Measurements from ENCODE around the gene INPP4A.

INPP4A gene

GRCh38 chr2:98580656-98581284 is 136.1 kb downstream of the INPP4A start:
- Histone ChIP-seq H3K4me1 (ENCODE audit: control insufficient read depth, insufficient read depth, low read length) (no peaks in the 10 kb centered on the region), H3K9me3 (ENCODE audit: control insufficient read depth, insufficient read depth, low read depth, low read length) (no peaks in the 10 kb centered on the region), H3K27ac (ENCODE audit: extremely low read depth, low read depth, low read length) (no peak overlapping the region), H3K4me3 (ENCODE audit: low read depth, low read length) (no peak overlapping the region), H3K36me3 (ENCODE audit: control insufficient read depth in 2 of 2, insufficient read depth in 1 of 2, low read length in 2 of 2) (peaks cover 0 to 54% of the 10 kb centered on the region in 2 experiments; a peak in 1 of 3 replicates)
- TF ChIP-seq ZBTB21 (tag by site-specific recombination; IDR thresholded peaks at IDR 0.05) (no peak), ZNF19 (tag by site-specific recombination; IDR thresholded peaks at IDR 0.05; ENCODE audit: low read depth) (no peak), ZNF16 (tag by site-specific recombination; IDR thresholded peaks at IDR 0.05; ENCODE audit: low read depth) (no peak), OVOL3 (tag by site-specific recombination; IDR thresholded peaks at IDR 0.05) (no peak), GFI1B (tag by site-specific recombination; IDR thresholded peaks at IDR 0.05) (no peak)
- TF ChIP-seq, protein P1, sequence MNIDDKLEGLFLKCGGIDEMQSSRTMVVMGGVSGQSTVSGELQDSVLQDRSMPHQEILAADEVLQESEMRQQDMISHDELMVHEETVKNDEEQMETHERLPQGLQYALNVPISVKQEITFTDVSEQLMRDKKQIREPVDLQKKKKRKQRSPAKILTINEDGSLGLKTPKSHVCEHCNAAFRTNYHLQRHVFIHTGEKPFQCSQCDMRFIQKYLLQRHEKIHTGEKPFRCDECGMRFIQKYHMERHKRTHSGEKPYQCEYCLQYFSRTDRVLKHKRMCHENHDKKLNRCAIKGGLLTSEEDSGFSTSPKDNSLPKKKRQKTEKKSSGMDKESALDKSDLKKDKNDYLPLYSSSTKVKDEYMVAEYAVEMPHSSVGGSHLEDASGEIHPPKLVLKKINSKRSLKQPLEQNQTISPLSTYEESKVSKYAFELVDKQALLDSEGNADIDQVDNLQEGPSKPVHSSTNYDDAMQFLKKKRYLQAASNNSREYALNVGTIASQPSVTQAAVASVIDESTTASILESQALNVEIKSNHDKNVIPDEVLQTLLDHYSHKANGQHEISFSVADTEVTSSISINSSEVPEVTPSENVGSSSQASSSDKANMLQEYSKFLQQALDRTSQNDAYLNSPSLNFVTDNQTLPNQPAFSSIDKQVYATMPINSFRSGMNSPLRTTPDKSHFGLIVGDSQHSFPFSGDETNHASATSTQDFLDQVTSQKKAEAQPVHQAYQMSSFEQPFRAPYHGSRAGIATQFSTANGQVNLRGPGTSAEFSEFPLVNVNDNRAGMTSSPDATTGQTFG (tag by site-specific recombination; IDR thresholded peaks at IDR 0.05; ENCODE audit: borderline replicate concordance) = no peak
- TF ChIP-seq, protein P2, sequence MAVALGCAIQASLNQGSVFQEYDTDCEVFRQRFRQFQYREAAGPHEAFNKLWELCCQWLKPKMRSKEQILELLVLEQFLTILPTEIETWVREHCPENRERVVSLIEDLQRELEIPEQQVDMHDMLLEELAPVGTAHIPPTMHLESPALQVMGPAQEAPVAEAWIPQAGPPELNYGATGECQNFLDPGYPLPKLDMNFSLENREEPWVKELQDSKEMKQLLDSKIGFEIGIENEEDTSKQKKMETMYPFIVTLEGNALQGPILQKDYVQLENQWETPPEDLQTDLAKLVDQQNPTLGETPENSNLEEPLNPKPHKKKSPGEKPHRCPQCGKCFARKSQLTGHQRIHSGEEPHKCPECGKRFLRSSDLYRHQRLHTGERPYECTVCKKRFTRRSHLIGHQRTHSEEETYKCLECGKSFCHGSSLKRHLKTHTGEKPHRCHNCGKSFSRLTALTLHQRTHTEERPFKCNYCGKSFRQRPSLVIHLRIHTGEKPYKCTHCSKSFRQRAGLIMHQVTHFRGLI (tag by site-specific recombination; IDR thresholded peaks at IDR 0.05) = no peak
- TF ChIP-seq, protein P3, sequence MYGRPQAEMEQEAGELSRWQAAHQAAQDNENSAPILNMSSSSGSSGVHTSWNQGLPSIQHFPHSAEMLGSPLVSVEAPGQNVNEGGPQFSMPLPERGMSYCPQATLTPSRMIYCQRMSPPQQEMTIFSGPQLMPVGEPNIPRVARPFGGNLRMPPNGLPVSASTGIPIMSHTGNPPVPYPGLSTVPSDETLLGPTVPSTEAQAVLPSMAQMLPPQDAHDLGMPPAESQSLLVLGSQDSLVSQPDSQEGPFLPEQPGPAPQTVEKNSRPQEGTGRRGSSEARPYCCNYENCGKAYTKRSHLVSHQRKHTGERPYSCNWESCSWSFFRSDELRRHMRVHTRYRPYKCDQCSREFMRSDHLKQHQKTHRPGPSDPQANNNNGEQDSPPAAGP (tag by site-specific recombination; IDR thresholded peaks at IDR 0.05) = no peak
- ChIA-PET CTCF (interaction anchor here (0.8 to 1.6 kb wide), 2 partner anchors 10 to 196 kb away, joined by 4 to 5 read pairs; no protein-coding TSS in a partner anchor), POLR2A (no interaction called here)

DNA sequence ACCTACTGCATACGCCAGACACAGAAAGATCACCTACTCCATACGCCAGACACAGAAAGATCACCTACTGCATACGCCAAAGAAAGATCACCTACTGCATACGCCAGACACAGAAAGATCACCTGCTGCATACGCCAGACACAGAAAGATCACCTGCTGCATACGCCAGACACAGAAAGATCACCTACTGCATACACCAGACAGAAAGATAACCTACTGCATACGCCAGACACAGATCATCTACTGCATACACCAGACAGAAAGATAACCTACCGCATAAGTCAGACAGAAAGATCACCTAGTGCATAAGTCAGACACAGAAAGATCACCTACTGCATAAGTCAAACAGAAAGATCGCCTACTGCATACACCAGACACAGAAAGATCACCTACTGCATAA is 137.9 kb downstream of the INPP4A start:
- H3K4me1 ChIP-seq (ENCODE audit: control insufficient read depth, insufficient read depth, low read length) = no peaks in the 10 kb centered on the region
- H3K27ac ChIP-seq (ENCODE audit: extremely low read depth, low read depth, low read length) = no peak overlapping the region
- TF ChIP-seq ZNF585B (tag by site-specific recombination; IDR thresholded peaks at IDR 0.05) (no peak), ZNF138 (tag by site-specific recombination; IDR thresholded peaks at IDR 0.05; ENCODE audit: borderline replicate concordance) (no peak), OSR2 (tag by site-specific recombination; IDR thresholded peaks at IDR 0.05) (no peak), RBAK (tag by site-specific recombination; IDR thresholded peaks at IDR 0.05) (no peak), ZNF792 (tag by site-specific recombination; IDR thresholded peaks at IDR 0.05) (0 out of 2 replicates have a peak, but pooled peaks have one; percentile 69), ZNF146 (tag by site-specific recombination; IDR thresholded peaks at IDR 0.05) (no peak), ZNF510 (tag by site-specific recombination; IDR thresholded peaks at IDR 0.05; ENCODE audit: insufficient replicate concordance) (no peak), ZNF549 (tag by site-specific recombination; IDR thresholded peaks at IDR 0.05) (no peak)
- ChIA-PET CTCF (interaction anchor here (0.6 to 2.6 kb wide), 2 partner anchors 14 to 195 kb away, joined by 3 to 11 read pairs; no protein-coding TSS in a partner anchor), POLR2A (no interaction called here)
- peaks cover 4 to 49% of the 10 kb centered on the region in 2 experiments; a peak in 2 of 3 replicates for H3K36me3 ChIP-seq (ENCODE audit: control insufficient read depth in 2 of 2, insufficient read depth in 1 of 2, low read length in 2 of 2)
- H3K4me3 ChIP-seq (ENCODE audit: low read depth, low read length) = no peak overlapping the region
- no peaks in the 10 kb centered on the region for H3K9me3 ChIP-seq (ENCODE audit: control insufficient read depth, insufficient read depth, low read depth, low read length)

- ChIA-PET POLR2A (no interaction called here), CTCF (interaction anchor here (0.6 to 2.6 kb wide), 5 partner anchors 11 to 185 kb away, joined by 3 to 11 read pairs (median 4); no protein-coding TSS in a partner anchor)
- no peak overlapping the region for H3K4me3 ChIP-seq (ENCODE audit: low read depth, low read length)
- peaks cover 4 to 41% of the 10 kb centered on the region in 2 experiments; a peak in 2 of 3 replicates for H3K36me3 ChIP-seq (ENCODE audit: control insufficient read depth in 2 of 2, insufficient read depth in 1 of 2, low read length in 2 of 2)
- no peaks in the 10 kb centered on the region for H3K9me3 ChIP-seq (ENCODE audit: control insufficient read depth, insufficient read depth, low read depth, low read length)
- H3K4me1 ChIP-seq (ENCODE audit: control insufficient read depth, insufficient read depth, low read length) = no peaks in the 10 kb centered on the region
- H3K27ac ChIP-seq (ENCODE audit: extremely low read depth, low read depth, low read length) = no peak overlapping the region
- no peak for TF ChIP-seq ZNF791 (tag by site-specific recombination; IDR thresholded peaks at IDR 0.05)
- no peak for TF ChIP-seq ZNF704 (tag by site-specific recombination; IDR thresholded peaks at IDR 0.05)
- TF ChIP-seq ZEB2 (tag by site-specific recombination; IDR thresholded peaks at IDR 0.05) = no peak
- no peak for TF ChIP-seq ZNF585B (tag by site-specific recombination; IDR thresholded peaks at IDR 0.05)
- no peak for TF ChIP-seq ZNF24 (tag by site-specific recombination; IDR thresholded peaks at IDR 0.05)
- TF ChIP-seq ZFHX2 (tag by site-specific recombination; conservative IDR thresholded peaks at IDR 0.05) = no peak
- no peak for TF ChIP-seq ZNF138 (tag by site-specific recombination; IDR thresholded peaks at IDR 0.05; ENCODE audit: borderline replicate concordance)
- TF ChIP-seq HOXC10 (CRISPR knock-in tag; IDR thresholded peaks at IDR 0.05) = no peak
- TF ChIP-seq ZSCAN16 (tag by site-specific recombination; IDR thresholded peaks at IDR 0.05) = no peak
- no peak for TF ChIP-seq ZNF302 (tag by site-specific recombination; IDR thresholded peaks at IDR 0.05; ENCODE audit: low read depth)
- no peak for TF ChIP-seq KLF8 (tag by site-specific recombination; IDR thresholded peaks at IDR 0.05)
- no peak for TF ChIP-seq ZNF837 (tag by site-specific recombination; IDR thresholded peaks at IDR 0.05)
- no peak for TF ChIP-seq ZNF416 (tag by site-specific recombination; IDR thresholded peaks at IDR 0.05)
These were observed 138.6 kb downstream of the INPP4A start for GRCh38 chr2:98583276-98583675.

All from HEK293 (cell line).